ENCODE measurements around the gene CLHC1.

DNA sequence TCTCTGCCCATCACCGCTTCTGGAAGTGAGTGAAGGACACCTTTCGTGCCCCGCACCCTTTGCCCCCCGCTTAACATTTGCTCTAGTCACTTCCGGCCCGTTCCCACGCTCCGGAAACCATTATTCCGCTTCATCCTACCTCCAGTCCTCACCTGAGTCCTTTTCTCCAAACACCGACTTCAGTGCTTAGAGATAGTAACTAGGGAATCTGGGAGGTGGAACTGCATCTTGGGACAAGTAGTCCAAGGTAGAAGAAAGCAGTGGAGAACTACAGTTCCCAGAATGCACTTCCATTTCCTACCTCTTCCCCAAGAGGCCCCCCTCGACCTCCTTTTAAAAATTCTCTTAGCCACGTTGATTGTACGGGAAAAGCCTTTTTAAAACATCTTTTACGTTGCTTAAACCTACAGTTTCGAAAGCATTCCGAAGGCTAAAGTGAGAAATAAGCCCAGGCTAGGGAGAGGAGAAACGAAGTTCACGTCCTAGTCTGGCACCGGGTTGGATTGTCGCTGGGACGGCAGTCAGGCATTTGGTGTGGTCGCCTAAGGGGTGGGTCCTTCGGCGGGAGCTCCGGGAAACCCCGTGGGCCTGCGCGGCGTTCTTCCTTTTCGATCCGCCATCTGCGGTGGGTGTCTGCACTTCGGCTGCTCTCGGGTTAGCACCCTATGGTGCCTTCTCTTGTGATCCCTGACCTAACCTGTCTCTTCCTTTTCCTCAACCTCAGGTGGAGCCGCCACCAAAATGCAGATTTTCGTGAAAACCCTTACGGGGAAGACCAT lies at the start of gene CLHC1, which contains the start of gene RPS27A:
- TF ChIP-seq, protein P1, sequence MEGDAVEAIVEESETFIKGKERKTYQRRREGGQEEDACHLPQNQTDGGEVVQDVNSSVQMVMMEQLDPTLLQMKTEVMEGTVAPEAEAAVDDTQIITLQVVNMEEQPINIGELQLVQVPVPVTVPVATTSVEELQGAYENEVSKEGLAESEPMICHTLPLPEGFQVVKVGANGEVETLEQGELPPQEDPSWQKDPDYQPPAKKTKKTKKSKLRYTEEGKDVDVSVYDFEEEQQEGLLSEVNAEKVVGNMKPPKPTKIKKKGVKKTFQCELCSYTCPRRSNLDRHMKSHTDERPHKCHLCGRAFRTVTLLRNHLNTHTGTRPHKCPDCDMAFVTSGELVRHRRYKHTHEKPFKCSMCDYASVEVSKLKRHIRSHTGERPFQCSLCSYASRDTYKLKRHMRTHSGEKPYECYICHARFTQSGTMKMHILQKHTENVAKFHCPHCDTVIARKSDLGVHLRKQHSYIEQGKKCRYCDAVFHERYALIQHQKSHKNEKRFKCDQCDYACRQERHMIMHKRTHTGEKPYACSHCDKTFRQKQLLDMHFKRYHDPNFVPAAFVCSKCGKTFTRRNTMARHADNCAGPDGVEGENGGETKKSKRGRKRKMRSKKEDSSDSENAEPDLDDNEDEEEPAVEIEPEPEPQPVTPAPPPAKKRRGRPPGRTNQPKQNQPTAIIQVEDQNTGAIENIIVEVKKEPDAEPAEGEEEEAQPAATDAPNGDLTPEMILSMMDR (conservative IDR thresholded peaks at IDR 0.05; ENCODE audit: low read depth, low read length): no peak
- TF ChIP-seq EZH2 (IDR thresholded peaks at IDR 0.05; ENCODE audit: low read length, unreplicated experiment) (no peak), EZH2phosphoT487 (IDR thresholded peaks at IDR 0.05; ENCODE audit: borderline replicate concordance, low read length) (no peak)

Data from PC-3 (cell line).